Ascending aorta (tissue), 2 donors: ENCODE measurements around the gene PARD3B. TPM values are rescaled to one million over a fixed set of nuclear protein-coding genes. Genes with fewer than 3 reads are reported as not detected.

Source experiments
- DNase-seq, 2 donors: peaks; one replicate each; pipeline ENCODE4 v3.0.0-alpha.2; 2019; ENCODE audit warnings: low spot score in 2 of 2
- H3K27ac ChIP-seq, 2 donors: fragments of 200-600 bp; sonication (generic); one replicate each; pipeline ENCODE4 v1.5.1; 2016 to 2017; ENCODE audit warnings: mild to moderate bottlenecking in 1 of 2
- H3K27me3 ChIP-seq: fragments of 200-600 bp; sonication (generic); one replicate; pipeline ENCODE4 v1.5.1; 2017
- H3K36me3 ChIP-seq, 2 donors: fragments of 200-600 bp; sonication (generic); one replicate each; pipeline ENCODE4 v1.5.1; 2016
- H3K4me1 ChIP-seq, 2 donors: fragments of 200-600 bp; sonication (generic); one replicate each; pipeline ENCODE4 v1.5.1; 2016 to 2017; ENCODE audit warnings: mild to moderate bottlenecking in 1 of 2
- H3K4me3 ChIP-seq, 2 donors: fragments of 200-600 bp; sonication (generic); one replicate each; pipeline ENCODE4 v1.5.1; 2016 to 2017; ENCODE audit warnings: mild to moderate bottlenecking in 1 of 2
- H3K9me3 ChIP-seq, 2 donors: fragments of 200-600 bp; sonication (generic); one replicate each; pipeline ENCODE4 v1.5.1; 2016
- intact Hi-C: fragments of 100-400 bp; cut with DNase I; formaldehyde crosslinking; loops from one replicate; pipeline ENCODE4 v1.15.1; 2023
- total RNA-seq: library from RNA; depleted of rRNA; stranded (reverse); fragments of >200 nt; gene quantifications from one replicate; pipeline ENCODE4 v1.1.0, GENCODE V29; 2016
- TF ChIP-seq, protein P1 (sequence below), 3 experiments: fragments of 200-600 bp in 2 of 3; fragments of 450-650 bp in 1 of 3; sonication (generic) in 2 of 3; IDR thresholded peaks; one replicate each; pipeline ENCODE4 v1.5.1; 2016 to 2019; ENCODE audit warnings: antibody characterized with exemption in 3 of 3, mild to moderate bottlenecking in 1 of 3, moderate library complexity in 1 of 3

The PARD3B gene
- total RNA-seq, 1 donor from 2014 or later = 9.5 TPM

DNA sequence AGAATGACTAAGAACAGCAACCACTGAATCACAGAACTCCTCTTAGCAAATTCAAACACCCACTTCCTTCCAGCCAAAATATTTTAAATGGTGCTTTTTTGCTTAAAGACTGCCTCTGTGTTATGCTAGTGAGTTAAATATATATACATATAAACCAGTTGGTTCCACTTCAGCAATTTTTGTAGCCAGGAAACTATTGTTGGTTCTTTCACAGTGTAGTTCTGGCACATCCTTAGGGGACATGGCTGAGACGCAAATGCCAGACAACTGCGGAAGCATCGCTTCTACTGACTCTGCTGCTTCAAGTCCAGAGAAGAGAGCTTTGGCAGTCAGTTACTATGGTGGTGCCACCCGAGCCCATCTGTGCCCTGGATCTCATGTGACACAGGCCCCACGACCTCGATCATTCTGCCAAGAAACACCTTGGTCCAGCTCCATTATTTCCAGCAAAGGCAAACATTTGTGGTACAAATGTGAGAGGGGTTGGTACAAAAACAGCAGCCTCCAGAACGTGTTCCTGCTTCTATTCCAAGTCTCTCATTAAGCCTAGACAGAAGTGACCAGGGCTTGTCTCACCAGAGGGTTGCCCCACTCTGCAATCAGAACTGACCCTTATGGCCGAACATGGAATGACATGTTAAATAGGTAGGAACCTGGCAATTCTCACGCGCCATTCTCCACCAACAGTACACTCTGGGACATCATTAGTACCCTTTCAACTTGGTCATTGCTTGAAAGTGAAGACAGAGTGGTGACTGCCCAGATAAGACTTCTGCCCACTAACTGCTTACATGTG is 1019.3 kb downstream of the PARD3B start:
- Histone ChIP-seq H3K4me3 (no peak overlapping the region), H3K36me3 (no peaks in the 10 kb centered on the region), H3K4me1 (peaks cover 0 to 12% of the 10 kb centered on the region in 2 donors), H3K9me3 (no peaks in the 10 kb centered on the region), H3K27ac (peak overlapping the region; percentile 60 to 68), H3K27me3 (no peaks in the 10 kb centered on the region)
- DNase-seq = no peak
- TF ChIP-seq, protein P1, sequence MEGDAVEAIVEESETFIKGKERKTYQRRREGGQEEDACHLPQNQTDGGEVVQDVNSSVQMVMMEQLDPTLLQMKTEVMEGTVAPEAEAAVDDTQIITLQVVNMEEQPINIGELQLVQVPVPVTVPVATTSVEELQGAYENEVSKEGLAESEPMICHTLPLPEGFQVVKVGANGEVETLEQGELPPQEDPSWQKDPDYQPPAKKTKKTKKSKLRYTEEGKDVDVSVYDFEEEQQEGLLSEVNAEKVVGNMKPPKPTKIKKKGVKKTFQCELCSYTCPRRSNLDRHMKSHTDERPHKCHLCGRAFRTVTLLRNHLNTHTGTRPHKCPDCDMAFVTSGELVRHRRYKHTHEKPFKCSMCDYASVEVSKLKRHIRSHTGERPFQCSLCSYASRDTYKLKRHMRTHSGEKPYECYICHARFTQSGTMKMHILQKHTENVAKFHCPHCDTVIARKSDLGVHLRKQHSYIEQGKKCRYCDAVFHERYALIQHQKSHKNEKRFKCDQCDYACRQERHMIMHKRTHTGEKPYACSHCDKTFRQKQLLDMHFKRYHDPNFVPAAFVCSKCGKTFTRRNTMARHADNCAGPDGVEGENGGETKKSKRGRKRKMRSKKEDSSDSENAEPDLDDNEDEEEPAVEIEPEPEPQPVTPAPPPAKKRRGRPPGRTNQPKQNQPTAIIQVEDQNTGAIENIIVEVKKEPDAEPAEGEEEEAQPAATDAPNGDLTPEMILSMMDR (IDR thresholded peaks at IDR 0.05) = peak in 1 of 3 experiments; percentile 17
- intact Hi-C loops = no loop called here

DNA sequence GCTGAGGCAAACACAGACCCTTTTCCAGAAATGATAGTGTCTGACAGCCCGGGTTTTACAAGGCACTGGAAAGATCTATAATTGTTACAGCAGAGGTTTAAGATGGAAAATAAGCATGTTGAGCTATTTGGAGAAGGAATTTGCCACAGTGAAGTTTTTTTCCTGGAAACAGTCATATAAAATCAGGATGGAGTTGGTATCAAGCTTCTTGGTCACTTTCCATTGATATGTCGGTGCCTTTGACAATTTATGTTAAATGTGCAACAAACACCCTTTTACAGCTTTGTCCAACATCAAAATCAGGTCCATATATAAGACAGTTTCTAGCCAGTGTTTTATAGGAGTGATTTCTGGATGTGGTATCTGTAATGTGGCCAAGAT is 1019.9 kb downstream of the PARD3B start:
- no peak for DNase-seq
- H3K4me3 ChIP-seq = no peak overlapping the region
- TF ChIP-seq, protein P1 (IDR thresholded peaks at IDR 0.05) = no peak
- peaks cover 0 to 12% of the 10 kb centered on the region in 2 donors for H3K4me1 ChIP-seq
- no peaks in the 10 kb centered on the region for H3K9me3 ChIP-seq
- intact Hi-C loops = no loop called here
- peak overlapping the region; percentile 60 to 68 for H3K27ac ChIP-seq
- no peaks in the 10 kb centered on the region for H3K27me3 ChIP-seq
- H3K36me3 ChIP-seq = no peaks in the 10 kb centered on the region

DNA sequence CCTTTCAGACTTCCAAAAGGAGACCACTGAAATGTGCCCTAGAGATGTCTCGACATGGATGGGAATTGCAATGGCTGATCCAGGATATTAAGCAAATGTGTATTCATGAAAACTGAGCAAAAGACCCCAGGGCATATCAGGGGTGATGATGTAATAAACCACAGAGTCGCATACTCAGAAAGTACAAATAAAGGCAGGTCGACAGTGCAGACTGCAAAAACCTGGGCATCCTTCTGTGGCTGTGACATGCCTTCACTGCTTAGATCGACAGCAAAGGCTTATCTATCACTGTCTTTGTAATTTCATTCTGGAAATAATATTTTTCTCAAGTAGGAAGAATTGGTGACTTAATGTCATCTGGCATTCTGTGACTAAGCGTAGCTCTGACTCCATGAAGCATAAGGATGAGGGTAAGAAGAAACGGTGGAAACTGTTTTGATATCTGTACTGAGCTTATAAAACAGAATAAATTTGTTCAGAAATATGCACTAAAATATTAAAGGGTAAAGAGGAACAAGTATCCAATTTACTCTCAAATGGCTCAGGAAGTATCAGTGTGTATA is 1021.4 kb downstream of the PARD3B start:
- Histone ChIP-seq H3K4me1 (peaks cover 0 to 12% of the 10 kb centered on the region in 2 donors), H3K4me3 (no peak overlapping the region), H3K27me3 (no peaks in the 10 kb centered on the region), H3K36me3 (no peaks in the 10 kb centered on the region), H3K9me3 (no peaks in the 10 kb centered on the region), H3K27ac (no peak overlapping the region)
- intact Hi-C loops = no loop called here
- TF ChIP-seq, protein P1 (IDR thresholded peaks at IDR 0.05) = no peak
- DNase-seq = no peak

DNA sequence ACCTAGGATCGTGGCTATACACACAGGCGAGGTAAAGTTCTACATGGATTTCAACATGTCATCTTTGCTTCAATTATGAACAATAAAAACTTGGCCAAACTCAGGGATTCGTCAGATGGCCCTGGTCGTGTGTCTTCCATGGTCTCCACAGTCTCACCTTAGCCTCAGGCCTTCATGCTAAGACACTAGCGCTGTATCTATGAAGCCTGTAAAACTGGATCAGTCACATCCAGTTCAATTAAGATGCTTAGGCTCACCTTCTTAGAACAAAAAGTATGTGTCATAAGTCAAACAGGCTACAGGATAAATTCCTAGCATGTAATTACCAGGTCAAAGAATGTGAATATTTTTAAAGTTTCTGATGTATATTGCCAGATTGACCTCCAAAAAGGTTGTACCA is 1023.3 kb downstream of the PARD3B start:
- Histone ChIP-seq H3K27me3 (no peaks in the 10 kb centered on the region), H3K9me3 (no peaks in the 10 kb centered on the region), H3K36me3 (no peaks in the 10 kb centered on the region), H3K4me3 (no peak overlapping the region), H3K27ac (no peak overlapping the region), H3K4me1 (peaks cover 0 to 11% of the 10 kb centered on the region in 2 donors)
- no peak for DNase-seq
- intact Hi-C loops = no loop called here
- TF ChIP-seq, protein P1 (IDR thresholded peaks at IDR 0.05) = no peak

DNA sequence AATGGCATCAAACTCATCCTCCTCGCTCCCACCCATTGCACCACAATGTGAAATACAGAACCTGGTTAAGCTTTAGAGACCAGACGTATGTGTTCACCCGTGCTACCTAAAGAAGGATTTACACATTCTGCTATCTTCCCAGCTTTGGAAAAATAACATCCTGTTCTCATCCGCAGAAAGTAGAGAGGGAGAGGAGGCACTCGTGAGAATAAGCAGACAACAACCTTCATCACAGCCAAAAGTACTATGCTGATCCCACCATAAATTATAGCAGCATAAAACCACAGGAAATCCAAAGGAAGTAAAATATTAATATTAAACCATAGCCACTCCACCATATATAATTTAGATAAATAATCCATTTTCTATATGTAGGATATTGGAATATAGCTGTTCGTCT is 1025.4 kb downstream of the PARD3B start:
- no peak overlapping the region for H3K27ac ChIP-seq
- no peaks in the 10 kb centered on the region for H3K27me3 ChIP-seq
- no peaks in the 10 kb centered on the region for H3K4me1 ChIP-seq
- no peak for DNase-seq
- peaks cover 0 to 5% of the 10 kb centered on the region in 2 donors for H3K9me3 ChIP-seq
- intact Hi-C loops = no loop called here
- TF ChIP-seq, protein P1 (IDR thresholded peaks at IDR 0.05) = no peak
- no peaks in the 10 kb centered on the region for H3K36me3 ChIP-seq
- H3K4me3 ChIP-seq = no peak overlapping the region
